Gastrocnemius medialis (tissue), 4 donors: ENCODE results near the gene CD46.
A peak's percentile ranks its signal among the peaks of the same experiment; 100 is the strongest.

Experiments
- CTCF ChIP-seq, 5 experiments: fragments of 450-650 bp in 3 of 5; fragments of 200-600 bp in 2 of 5; sonication (generic) in 2 of 5; IDR thresholded peaks in 4 of 5; conservative IDR thresholded peaks in 1 of 5; 1 replicate in 4 of 5; 2 replicates in 1 of 5; pipeline ENCODE4 v1.5.1; 2016 to 2019; ENCODE audit warnings: antibody characterized with exemption in 5 of 5, mild to moderate bottlenecking in 3 of 5, moderate library complexity in 3 of 5
- POLR2A ChIP-seq, 2 donors: fragments of 450-650 bp; IDR thresholded peaks; one replicate each; pipeline ENCODE4 v1.6.1; 2017; ENCODE audit warnings: antibody characterized with exemption in 2 of 2, mild to moderate bottlenecking in 2 of 2, moderate library complexity in 2 of 2

- no peak for TF ChIP-seq CTCF (IDR thresholded peaks at IDR 0.05 in 4 of 5, conservative IDR thresholded peaks at IDR 0.05 in 1 of 5)
- peak in 1 of 2 donors; percentile 18 for TF ChIP-seq POLR2A (IDR thresholded peaks at IDR 0.05)
These were observed 58.9 kb downstream of the CD46 start for GRCh38 chr1:207810606-207811295.
